Lower leg skin (tissue), 3 donors: ENCODE results near the gene PHF12.

Experiments used
- CTCF ChIP-seq, 3 donors: fragments of 450-650 bp; IDR thresholded peaks; one replicate each; pipeline ENCODE4 v1.5.1; 2016; ENCODE audit warnings: antibody characterized with exemption in 3 of 3, mild to moderate bottlenecking in 3 of 3, moderate library complexity in 2 of 3
- POLR2A ChIP-seq, 2 donors: fragments of 450-650 bp; IDR thresholded peaks; one replicate each; pipeline ENCODE4 v1.6.1; 2016 to 2017; ENCODE audit warnings: antibody characterized with exemption in 2 of 2, mild to moderate bottlenecking in 1 of 2, moderate library complexity in 1 of 2

- TF ChIP-seq CTCF (IDR thresholded peaks at IDR 0.05) (no peak), POLR2A (IDR thresholded peaks at IDR 0.05) (no peak)
Observed at GRCh38 chr17:28940142-28940541, 11.2 kb downstream of the PHF12 start.
